ENCODE results near the gene POU6F2. TPM values are rescaled to one million over a fixed set of nuclear protein-coding genes. Genes with fewer than 3 reads are reported as not detected.

Gene POU6F2
- total RNA-seq, 1 donor from 2014 or later, result 34.7 TPM

GRCh38 chr7:39210362-39210761 is 232.7 kb downstream of the POU6F2 start:
- Mint-ChIP-seq H3K4me3 (ENCODE audit: unreplicated experiment) (no peak overlapping the region), H3K9me3 (ENCODE audit: unreplicated experiment) (peaks cover 6% of the 10 kb centered on the region), H3K27ac (ENCODE audit: unreplicated experiment) (no peak overlapping the region), H3K4me1 (ENCODE audit: low read depth, unreplicated experiment) (peaks cover 11% of the 10 kb centered on the region), H3K36me3 (ENCODE audit: unreplicated experiment) (peaks cover 5% of the 10 kb centered on the region), H3K27me3 (ENCODE audit: unreplicated experiment) (peaks cover 2% of the 10 kb centered on the region)
- no peak for DNase-seq
- TF ChIP-seq CTCF (IDR thresholded peaks at IDR 0.05; ENCODE audit: partially characterized antibody, unreplicated experiment), result no peak

GRCh38 chr7:39211581-39211980 is 233.9 kb downstream of the POU6F2 start:
- peaks cover 2% of the 10 kb centered on the region for H3K27me3 Mint-ChIP-seq (ENCODE audit: unreplicated experiment)
- peaks cover 11% of the 10 kb centered on the region for H3K4me1 Mint-ChIP-seq (ENCODE audit: low read depth, unreplicated experiment)
- peaks cover 7% of the 10 kb centered on the region for H3K9me3 Mint-ChIP-seq (ENCODE audit: unreplicated experiment)
- H3K4me3 Mint-ChIP-seq (ENCODE audit: unreplicated experiment), result no peak overlapping the region
- H3K27ac Mint-ChIP-seq (ENCODE audit: unreplicated experiment), result peak overlapping the region; percentile 0
- no peak for TF ChIP-seq CTCF (IDR thresholded peaks at IDR 0.05; ENCODE audit: partially characterized antibody, unreplicated experiment)
- H3K36me3 Mint-ChIP-seq (ENCODE audit: unreplicated experiment), result peaks cover 5% of the 10 kb centered on the region
- DNase-seq, result no peak

- no peak for DNase-seq
- peaks cover 5% of the 10 kb centered on the region for H3K36me3 Mint-ChIP-seq (ENCODE audit: unreplicated experiment)
- H3K27ac Mint-ChIP-seq (ENCODE audit: unreplicated experiment), result no peak overlapping the region
- no peak overlapping the region for H3K4me3 Mint-ChIP-seq (ENCODE audit: unreplicated experiment)
- H3K4me1 Mint-ChIP-seq (ENCODE audit: low read depth, unreplicated experiment), result peaks cover 11% of the 10 kb centered on the region
- H3K27me3 Mint-ChIP-seq (ENCODE audit: unreplicated experiment), result peaks cover 2% of the 10 kb centered on the region
- H3K9me3 Mint-ChIP-seq (ENCODE audit: unreplicated experiment), result peaks cover 7% of the 10 kb centered on the region
- no peak for TF ChIP-seq CTCF (IDR thresholded peaks at IDR 0.05; ENCODE audit: partially characterized antibody, unreplicated experiment)
Observed at GRCh38 chr7:39212876-39213275, 235.2 kb downstream of the POU6F2 start.

GRCh38 chr7:39217783-39218182 is 240.1 kb downstream of the POU6F2 start:
- Mint-ChIP-seq H3K4me1 (ENCODE audit: low read depth, unreplicated experiment) (peaks cover 3% of the 10 kb centered on the region), H3K27ac (ENCODE audit: unreplicated experiment) (no peak overlapping the region), H3K4me3 (ENCODE audit: unreplicated experiment) (no peak overlapping the region), H3K9me3 (ENCODE audit: unreplicated experiment) (peaks cover 2% of the 10 kb centered on the region), H3K36me3 (ENCODE audit: unreplicated experiment) (no peaks in the 10 kb centered on the region), H3K27me3 (ENCODE audit: unreplicated experiment) (no peaks in the 10 kb centered on the region)
- no peak for TF ChIP-seq CTCF (IDR thresholded peaks at IDR 0.05; ENCODE audit: partially characterized antibody, unreplicated experiment)
- DNase-seq, result no peak

- no peak for TF ChIP-seq CTCF (IDR thresholded peaks at IDR 0.05; ENCODE audit: partially characterized antibody, unreplicated experiment)
- peaks cover 1% of the 10 kb centered on the region for H3K9me3 Mint-ChIP-seq (ENCODE audit: unreplicated experiment)
- H3K27ac Mint-ChIP-seq (ENCODE audit: unreplicated experiment), result no peak overlapping the region
- DNase-seq, result no peak
- H3K27me3 Mint-ChIP-seq (ENCODE audit: unreplicated experiment), result no peaks in the 10 kb centered on the region
- no peaks in the 10 kb centered on the region for H3K4me1 Mint-ChIP-seq (ENCODE audit: low read depth, unreplicated experiment)
- H3K36me3 Mint-ChIP-seq (ENCODE audit: unreplicated experiment), result no peaks in the 10 kb centered on the region
- H3K4me3 Mint-ChIP-seq (ENCODE audit: unreplicated experiment), result no peak overlapping the region
Observed at GRCh38 chr7:39219869-39220268, 242.2 kb downstream of the POU6F2 start.
